K562 (cell line): ENCODE data around the gene PNPLA7. TPM values are rescaled to one million over a fixed set of nuclear protein-coding genes. Genes with fewer than 3 reads are reported as not detected.

Experiments used
- ARID1B ChIP-seq: fragments of 450-650 bp; IDR thresholded peaks from 2 replicates; pipeline ENCODE4 v1.6.1; 2016; ENCODE audit warnings: antibody characterized with exemption, mild to moderate bottlenecking, inconsistent platforms
- BHLHE40 ChIP-seq: IDR thresholded peaks from 2 replicates; pipeline ENCODE4 v1.6.1; 2011; ENCODE audit warnings: low read length, improper control_type of control experiment
- CC2D1A ChIP-seq: fragments of 450-650 bp; IDR thresholded peaks from 2 replicates; pipeline ENCODE4 v1.6.1; 2017; ENCODE audit warnings: mild to moderate bottlenecking
- CREM ChIP-seq: IDR thresholded peaks from 2 replicates; pipeline ENCODE4 v1.6.1; 2014; ENCODE audit warnings: antibody characterized with exemption, low read depth
- JUND ChIP-seq, 2 experiments: IDR thresholded peaks; 2 replicates in 1 of 2; 3 replicates in 1 of 2; pipeline ENCODE4 v1.6.1; 2011; ENCODE audit warnings: borderline replicate concordance in 2 of 2, low read depth in 2 of 2, low read length in 2 of 2, improper control_type of control experiment in 1 of 2, missing biosample characterization in 1 of 2, missing genetic modification characterization in 1 of 2, missing genetic modification reagents in 1 of 2
- NBN ChIP-seq: fragments of 450-650 bp; IDR thresholded peaks from 2 replicates; pipeline ENCODE4 v1.6.1; 2016; ENCODE audit warnings: low read depth, mild to moderate bottlenecking
- NFIC ChIP-seq: fragments of 450-650 bp; IDR thresholded peaks from 2 replicates; pipeline ENCODE4 v1.6.1; 2017; ENCODE audit warnings: mild to moderate bottlenecking, inconsistent platforms
- PYGO2 ChIP-seq: fragments of 450-650 bp; IDR thresholded peaks from 2 replicates; pipeline ENCODE4 v1.6.1; 2016; ENCODE audit warnings: mild to moderate bottlenecking, missing genetic modification characterization, moderate library complexity, missing compliant biosample characterization
- YY1 ChIP-seq, 3 experiments: IDR thresholded peaks; 2 replicates each; pipeline ENCODE4 v1.6.1; 2011; ENCODE audit warnings: low read length in 2 of 3, mild to moderate bottlenecking in 2 of 3, moderate library complexity in 2 of 3, borderline replicate concordance in 1 of 3, control low read depth in 1 of 3, low read depth in 1 of 3; ENCODE audit not compliant: insufficient read depth in 3 of 3, insufficient replicate concordance in 2 of 3, control insufficient read depth in 1 of 3, insufficient read length in 1 of 3; ENCODE audit errors: extremely low read depth in 1 of 3
- ZNF384 ChIP-seq: IDR thresholded peaks from 2 replicates; pipeline ENCODE4 v1.6.1; 2012; ENCODE audit warnings: low read depth, low read length, improper control_type of control experiment
- polyA plus RNA-seq, 8 experiments: library from polyadenylated mRNA; depleted of rRNA in 4 of 8; stranded (reverse) in 5 of 8; unstranded in 3 of 8; fragments of >200 nt; fragmentation: Nextera tagmentation in 2 of 8; fragmentation: Illumina TruSeq in 1 of 8; extraction: Ambion mirVana in 2 of 8; extraction: Trizol in 1 of 8; gene quantifications; 2 replicates each; pipeline versions ENCODE4 v1.2.1 to v1.2.3, GENCODE V29; 2011 to 2014; ENCODE audit warnings: inconsistent platforms in 1 of 8, missing spikeins in 1 of 8
- total RNA-seq, 7 experiments: library from RNA; depleted of rRNA in 6 of 7; stranded (reverse); fragments of >200 nt in 6 of 7; fragmentation: Illumina TruSeq in 2 of 7; extraction: Trizol in 2 of 7; gene quantifications; 2 replicates each; pipeline versions ENCODE4 v1.2.1 to v1.2.3, GENCODE V29; 2011 to 2021; ENCODE audit warnings: low replicate concordance in 1 of 7
- TF ChIP-seq, protein P1 (sequence below): fragments of 450-650 bp; formaldehyde crosslinking; IDR thresholded peaks from 2 replicates; pipeline ENCODE4 v1.4.0; 2020; ENCODE audit warnings: mild to moderate bottlenecking, moderate library complexity
- TF ChIP-seq, protein P2 (sequence below), 3 experiments: fragments of 200-800 bp in 1 of 3; sonication (Bioruptor generic) in 1 of 3; sonication (generic) in 1 of 3; formaldehyde crosslinking in 1 of 3; IDR thresholded peaks; 2 replicates each; pipeline versions ENCODE4 v1.6.1 to v1.8.0; 2016 to 2022; ENCODE audit warnings: mild to moderate bottlenecking in 2 of 3, missing compliant biosample characterization in 2 of 3, missing genetic modification characterization in 2 of 3, missing genetic modification reagents in 1 of 3
- TF ChIP-seq, protein P3 (sequence below), 2 experiments: fragments of 450-650 bp in 1 of 2; sonication (generic) in 1 of 2; formaldehyde crosslinking in 1 of 2; IDR thresholded peaks in 1 of 2; conservative IDR thresholded peaks in 1 of 2; 2 replicates each; pipeline versions ENCODE4 v1.6.1 to v1.8.1; 2016 to 2023; ENCODE audit warnings: mild to moderate bottlenecking in 2 of 2, moderate library complexity in 2 of 2, inconsistent platforms in 1 of 2, missing genetic modification reagents in 1 of 2

The PNPLA7 gene
- total and polyA plus RNA-seq, 9 of the 15 experiments (the other 6 are each of a cell fraction or from before 2014, with no cell fraction given): 0.01 to 0.85 (median 0.19) TPM; not detected in 1

DNA sequence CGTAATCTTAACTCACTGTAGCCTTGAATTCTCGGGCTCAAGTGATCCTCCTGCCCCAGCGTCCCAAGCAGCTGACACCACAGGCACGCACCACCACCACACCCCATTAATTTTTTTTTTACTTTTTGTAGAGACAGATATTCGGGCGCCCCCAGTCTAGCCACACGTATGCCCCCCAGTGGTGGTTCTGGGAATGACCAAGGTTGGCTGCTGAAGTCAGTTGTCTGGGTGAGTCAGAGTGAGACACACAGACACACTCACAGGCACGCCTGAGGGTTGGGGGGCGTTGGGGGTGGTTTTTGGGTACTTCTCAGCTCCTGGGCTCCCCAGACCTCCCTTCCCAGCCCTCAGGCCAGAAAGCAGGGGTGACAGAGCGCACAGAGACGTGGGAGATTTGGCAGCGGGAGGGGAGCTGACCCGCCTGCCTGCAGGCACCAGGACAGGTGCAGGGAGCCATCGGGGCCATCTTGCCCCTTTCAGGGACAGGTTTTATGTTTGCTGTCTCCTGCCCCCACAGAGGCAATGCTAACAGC, 104.9 kb downstream of the PNPLA7 start (continued):
- TF ChIP-seq, protein P1, sequence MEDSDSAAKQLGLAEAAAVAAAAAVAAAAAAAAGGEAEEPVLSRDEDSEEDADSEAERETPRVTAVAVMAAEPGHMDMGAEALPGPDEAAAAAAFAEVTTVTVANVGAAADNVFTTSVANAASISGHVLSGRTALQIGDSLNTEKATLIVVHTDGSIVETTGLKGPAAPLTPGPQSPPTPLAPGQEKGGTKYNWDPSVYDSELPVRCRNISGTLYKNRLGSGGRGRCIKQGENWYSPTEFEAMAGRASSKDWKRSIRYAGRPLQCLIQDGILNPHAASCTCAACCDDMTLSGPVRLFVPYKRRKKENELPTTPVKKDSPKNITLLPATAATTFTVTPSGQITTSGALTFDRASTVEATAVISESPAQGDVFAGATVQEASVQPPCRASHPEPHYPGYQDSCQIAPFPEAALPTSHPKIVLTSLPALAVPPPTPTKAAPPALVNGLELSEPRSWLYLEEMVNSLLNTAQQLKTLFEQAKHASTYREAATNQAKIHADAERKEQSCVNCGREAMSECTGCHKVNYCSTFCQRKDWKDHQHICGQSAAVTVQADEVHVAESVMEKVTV (CRISPR knock-in tag): peak; percentile 68; the same call in 1 of the 2 replicates
- TF ChIP-seq CC2D1A: peak; percentile 66
- TF ChIP-seq JUND (IDR thresholded peaks at IDR 0.05; ENCODE audit: borderline replicate concordance, low read depth, low read length): peak; percentile 80
- TF ChIP-seq JUND (tag; IDR thresholded peaks at IDR 0.05; ENCODE audit: borderline replicate concordance, low read depth, low read length): peak; percentile 64; the same call in 1 of the 3 replicates
- no peak for TF ChIP-seq PYGO2
- TF ChIP-seq ARID1B: 0 out of 2 replicates have a peak, but pooled peaks have one; percentile 31
- peak; percentile 96 for TF ChIP-seq ZNF384
- TF ChIP-seq CREM: 0 out of 2 replicates have a peak, but pooled peaks have one; percentile 21
- TF ChIP-seq YY1 (IDR thresholded peaks at IDR 0.05; ENCODE audit: borderline replicate concordance in 1 of 3, control insufficient read depth in 1 of 3, extremely low read depth in 1 of 3, insufficient read depth in 3 of 3, insufficient read length in 1 of 3, insufficient replicate concordance in 2 of 3, low read depth in 1 of 3, low read length in 2 of 3): peak in 1 of 3 experiments; percentile 4
- TF ChIP-seq NBN: peak; percentile 62; the same call in 1 of the 2 replicates
- no peak for TF ChIP-seq NFIC
- TF ChIP-seq, protein P2, sequence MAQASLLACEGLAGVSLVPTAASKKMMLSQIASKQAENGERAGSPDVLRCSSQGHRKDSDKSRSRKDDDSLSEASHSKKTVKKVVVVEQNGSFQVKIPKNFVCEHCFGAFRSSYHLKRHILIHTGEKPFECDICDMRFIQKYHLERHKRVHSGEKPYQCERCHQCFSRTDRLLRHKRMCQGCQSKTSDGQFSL (CRISPR knock-in tag; IDR thresholded peaks at IDR 0.05): peak; percentile 49; the same call in 1 of the 2 replicates
- TF ChIP-seq, protein P2 (tag; IDR thresholded peaks at IDR 0.05): no peak
- peak; percentile 63; the same call in 1 of the 2 replicates for TF ChIP-seq BHLHE40
- TF ChIP-seq, protein P3, sequence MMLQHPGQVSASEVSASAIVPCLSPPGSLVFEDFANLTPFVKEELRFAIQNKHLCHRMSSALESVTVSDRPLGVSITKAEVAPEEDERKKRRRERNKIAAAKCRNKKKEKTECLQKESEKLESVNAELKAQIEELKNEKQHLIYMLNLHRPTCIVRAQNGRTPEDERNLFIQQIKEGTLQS (IDR thresholded peaks at IDR 0.05): peak; percentile 69
- TF ChIP-seq, protein P3 (CRISPR knock-in tag; conservative IDR thresholded peaks at IDR 0.05): no peak
